WTC11 (cell line): ENCODE results near the gene RASGRP2.

Experiments used
- CBFB ChIP-seq: sonication (generic); formaldehyde crosslinking; IDR thresholded peaks from 2 replicates; pipeline ENCODE4 v1.8.1; 2022; ENCODE audit warnings: mild to moderate bottlenecking, low read depth, missing genetic modification reagents
- CREM ChIP-seq: sonication (generic); formaldehyde crosslinking; IDR thresholded peaks from 2 replicates; pipeline ENCODE4 v1.8.1; 2022; ENCODE audit warnings: mild to moderate bottlenecking, missing genetic modification reagents, moderate library complexity
- FOXJ3 ChIP-seq: sonication (generic); formaldehyde crosslinking; IDR thresholded peaks from 2 replicates; pipeline ENCODE4 v1.9.0; 2021; ENCODE audit warnings: missing genetic modification reagents, mild to moderate bottlenecking, borderline replicate concordance
- FOXK1 ChIP-seq: sonication (generic); formaldehyde crosslinking; IDR thresholded peaks from 2 replicates; pipeline ENCODE4 v1.8.0; 2022; ENCODE audit warnings: mild to moderate bottlenecking, moderate library complexity, missing genetic modification reagents
- GRHL2 ChIP-seq: fragments of 250-450 bp; sonication (Bioruptor Pico); IDR thresholded peaks from 2 replicates; pipeline ENCODE4 v1.8.0; 2022; ENCODE audit warnings: mild to moderate bottlenecking, moderate library complexity; ENCODE audit not compliant: insufficient replicate concordance, severe bottlenecking
- MXD4 ChIP-seq: fragments of 250-450 bp; sonication (Bioruptor Pico); IDR thresholded peaks from 2 replicates; pipeline ENCODE4 v1.8.0; 2021; ENCODE audit warnings: mild to moderate bottlenecking, moderate library complexity, borderline replicate concordance
- NFYB ChIP-seq: sonication (generic); formaldehyde crosslinking; conservative IDR thresholded peaks from 2 replicates; pipeline ENCODE4 v1.8.0; 2022; ENCODE audit warnings: low read depth, missing genetic modification reagents
- SMAD4 ChIP-seq: sonication (generic); formaldehyde crosslinking; IDR thresholded peaks from 2 replicates; pipeline ENCODE4 v1.8.0; 2022; ENCODE audit warnings: mild to moderate bottlenecking, missing genetic modification reagents
- TEAD4 ChIP-seq: sonication (generic); formaldehyde crosslinking; IDR thresholded peaks from 2 replicates; pipeline ENCODE4 v1.8.0; 2022; ENCODE audit warnings: mild to moderate bottlenecking, missing genetic modification reagents
- ZNF121 ChIP-seq: sonication (generic); formaldehyde crosslinking; IDR thresholded peaks from 2 replicates; pipeline ENCODE4 v1.8.0; 2023; ENCODE audit warnings: missing genetic modification reagents
- TF ChIP-seq, protein P1 (sequence below): fragments of 200-600 bp; IDR thresholded peaks from 2 replicates; pipeline ENCODE4 v1.8.0; 2022; ENCODE audit warnings: antibody characterized with exemption
- TF ChIP-seq, protein P2 (sequence below): sonication (generic); formaldehyde crosslinking; IDR thresholded peaks from 2 replicates; pipeline ENCODE4 v1.8.1; 2022; ENCODE audit warnings: mild to moderate bottlenecking, moderate library complexity, missing genetic modification reagents
- TF ChIP-seq, protein P3 (sequence below): sonication (generic); formaldehyde crosslinking; IDR thresholded peaks from 2 replicates; pipeline ENCODE4 v1.8.1; 2022; ENCODE audit warnings: low read depth, missing genetic modification reagents, borderline replicate concordance

DNA sequence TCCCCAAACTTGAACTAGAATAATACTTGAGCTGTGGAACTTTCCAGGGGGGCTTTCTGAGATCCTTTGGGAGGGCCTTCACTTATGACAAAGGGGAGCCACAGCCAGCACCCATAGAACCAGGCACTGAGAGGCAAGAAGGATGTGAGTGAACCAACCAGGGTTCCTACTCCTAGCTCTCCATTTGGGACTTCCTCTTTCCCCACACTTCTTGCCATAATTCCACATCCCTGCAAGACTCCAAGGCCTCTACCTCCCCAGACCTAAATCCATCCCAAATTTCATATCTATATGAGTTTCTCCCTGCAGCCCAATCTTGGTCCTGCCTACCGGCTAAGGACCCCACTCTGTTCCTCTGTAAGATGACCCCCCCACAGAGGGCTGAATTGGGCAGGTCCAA lies 52.4 kb downstream of the RASGRP2 start:
- TF ChIP-seq, protein P1, sequence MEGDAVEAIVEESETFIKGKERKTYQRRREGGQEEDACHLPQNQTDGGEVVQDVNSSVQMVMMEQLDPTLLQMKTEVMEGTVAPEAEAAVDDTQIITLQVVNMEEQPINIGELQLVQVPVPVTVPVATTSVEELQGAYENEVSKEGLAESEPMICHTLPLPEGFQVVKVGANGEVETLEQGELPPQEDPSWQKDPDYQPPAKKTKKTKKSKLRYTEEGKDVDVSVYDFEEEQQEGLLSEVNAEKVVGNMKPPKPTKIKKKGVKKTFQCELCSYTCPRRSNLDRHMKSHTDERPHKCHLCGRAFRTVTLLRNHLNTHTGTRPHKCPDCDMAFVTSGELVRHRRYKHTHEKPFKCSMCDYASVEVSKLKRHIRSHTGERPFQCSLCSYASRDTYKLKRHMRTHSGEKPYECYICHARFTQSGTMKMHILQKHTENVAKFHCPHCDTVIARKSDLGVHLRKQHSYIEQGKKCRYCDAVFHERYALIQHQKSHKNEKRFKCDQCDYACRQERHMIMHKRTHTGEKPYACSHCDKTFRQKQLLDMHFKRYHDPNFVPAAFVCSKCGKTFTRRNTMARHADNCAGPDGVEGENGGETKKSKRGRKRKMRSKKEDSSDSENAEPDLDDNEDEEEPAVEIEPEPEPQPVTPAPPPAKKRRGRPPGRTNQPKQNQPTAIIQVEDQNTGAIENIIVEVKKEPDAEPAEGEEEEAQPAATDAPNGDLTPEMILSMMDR, result no peak
- TF ChIP-seq CBFB, result no peak
- TF ChIP-seq SMAD4, result no peak
- TF ChIP-seq FOXK1, result no peak
- no peak for TF ChIP-seq ZNF121
- no peak for TF ChIP-seq TEAD4
- TF ChIP-seq FOXJ3, result no peak
- TF ChIP-seq, protein P2, sequence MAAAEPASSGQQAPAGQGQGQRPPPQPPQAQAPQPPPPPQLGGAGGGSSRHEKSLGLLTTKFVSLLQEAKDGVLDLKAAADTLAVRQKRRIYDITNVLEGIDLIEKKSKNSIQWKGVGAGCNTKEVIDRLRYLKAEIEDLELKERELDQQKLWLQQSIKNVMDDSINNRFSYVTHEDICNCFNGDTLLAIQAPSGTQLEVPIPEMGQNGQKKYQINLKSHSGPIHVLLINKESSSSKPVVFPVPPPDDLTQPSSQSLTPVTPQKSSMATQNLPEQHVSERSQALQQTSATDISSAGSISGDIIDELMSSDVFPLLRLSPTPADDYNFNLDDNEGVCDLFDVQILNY (CRISPR knock-in tag), result no peak
- TF ChIP-seq GRHL2 (CRISPR knock-in tag), result no peak
- no peak for TF ChIP-seq NFYB
- TF ChIP-seq MXD4 (CRISPR knock-in tag), result no peak
- TF ChIP-seq CREM (CRISPR knock-in tag), result no peak
- TF ChIP-seq, protein P3, sequence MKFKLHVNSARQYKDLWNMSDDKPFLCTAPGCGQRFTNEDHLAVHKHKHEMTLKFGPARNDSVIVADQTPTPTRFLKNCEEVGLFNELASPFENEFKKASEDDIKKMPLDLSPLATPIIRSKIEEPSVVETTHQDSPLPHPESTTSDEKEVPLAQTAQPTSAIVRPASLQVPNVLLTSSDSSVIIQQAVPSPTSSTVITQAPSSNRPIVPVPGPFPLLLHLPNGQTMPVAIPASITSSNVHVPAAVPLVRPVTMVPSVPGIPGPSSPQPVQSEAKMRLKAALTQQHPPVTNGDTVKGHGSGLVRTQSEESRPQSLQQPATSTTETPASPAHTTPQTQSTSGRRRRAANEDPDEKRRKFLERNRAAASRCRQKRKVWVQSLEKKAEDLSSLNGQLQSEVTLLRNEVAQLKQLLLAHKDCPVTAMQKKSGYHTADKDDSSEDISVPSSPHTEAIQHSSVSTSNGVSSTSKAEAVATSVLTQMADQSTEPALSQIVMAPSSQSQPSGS, result no peak
